HepG2 (cell line): ENCODE results near the gene SUSD3. TPM values are rescaled to one million over a fixed set of nuclear protein-coding genes. Genes with fewer than 3 reads are reported as not detected.

ENCODE experiments used
- BCL6 ChIP-seq: IDR thresholded peaks from 2 replicates; pipeline ENCODE4 v1.6.1; 2016; ENCODE audit warnings: missing genetic modification reagents, missing compliant biosample characterization
- E2F5 ChIP-seq: sonication (generic); formaldehyde crosslinking; conservative IDR thresholded peaks from 2 replicates; pipeline ENCODE4 v1.4.0; 2020; ENCODE audit warnings: missing genetic modification reagents
- FOXP4 ChIP-seq: sonication (generic); formaldehyde crosslinking; IDR thresholded peaks from 2 replicates; pipeline ENCODE4 v1.4.0; 2020; ENCODE audit warnings: missing genetic modification reagents
- HDAC1 ChIP-seq: sonication (generic); formaldehyde crosslinking; IDR thresholded peaks from 2 replicates; pipeline ENCODE4 v1.5.1; 2020; ENCODE audit warnings: mild to moderate bottlenecking, missing genetic modification reagents
- LRRFIP1 ChIP-seq: sonication (generic); formaldehyde crosslinking; conservative IDR thresholded peaks from 2 replicates; pipeline ENCODE4 v1.4.0; 2020; ENCODE audit warnings: missing genetic modification reagents
- NCOR1 ChIP-seq: fragments of 200-600 bp; sonication (generic); IDR thresholded peaks from 2 replicates; pipeline ENCODE4 v1.7.0; 2017; ENCODE audit warnings: antibody characterized with exemption, low read length, borderline replicate concordance
- TEAD3 ChIP-seq: optimal IDR thresholded peaks from 2 replicates; pipeline ENCODE3; 2016; ENCODE audit warnings: borderline replicate concordance
- THAP11 ChIP-seq: IDR thresholded peaks from 2 replicates; pipeline ENCODE4 v1.6.1; 2016; ENCODE audit warnings: missing biosample characterization, missing genetic modification reagents
- ZBED4 ChIP-seq: sonication (generic); formaldehyde crosslinking; IDR thresholded peaks from 2 replicates; pipeline ENCODE4 v1.4.0; 2020; ENCODE audit warnings: missing genetic modification reagents, borderline replicate concordance
- ZBTB20 ChIP-seq: sonication (generic); formaldehyde crosslinking; IDR thresholded peaks from 2 replicates; pipeline ENCODE4 v1.8.1; 2023; ENCODE audit warnings: missing genetic modification reagents, low read depth, mild to moderate bottlenecking, borderline replicate concordance
- ZFP41 ChIP-seq: sonication (generic); formaldehyde crosslinking; IDR thresholded peaks from 2 replicates; pipeline ENCODE4 v1.4.0; 2020; ENCODE audit warnings: mild to moderate bottlenecking, missing genetic modification reagents, borderline replicate concordance
- ZNF180 ChIP-seq: sonication (generic); formaldehyde crosslinking; IDR thresholded peaks from 2 replicates; pipeline ENCODE4 v1.4.0; 2020; ENCODE audit warnings: low read depth, missing genetic modification reagents, borderline replicate concordance
- ZNF281 ChIP-seq: sonication (generic); formaldehyde crosslinking; IDR thresholded peaks from 2 replicates; pipeline ENCODE4 v1.4.0; 2020; ENCODE audit warnings: missing genetic modification reagents, borderline replicate concordance
- ZNF30 ChIP-seq: sonication (generic); formaldehyde crosslinking; IDR thresholded peaks from 2 replicates; pipeline ENCODE4 v1.5.0; 2020; ENCODE audit warnings: mild to moderate bottlenecking, missing genetic modification reagents
- ZNF557 ChIP-seq: sonication (generic); formaldehyde crosslinking; IDR thresholded peaks from 2 replicates; pipeline ENCODE4 v1.4.0; 2020; ENCODE audit warnings: missing genetic modification reagents
- polyA plus RNA-seq, 8 experiments: library from polyadenylated mRNA; depleted of rRNA in 3 of 8; stranded (reverse) in 7 of 8; unstranded in 1 of 8; fragments of >200 nt; fragmentation: Illumina TruSeq in 4 of 8; extraction: Trizol in 4 of 8; gene quantifications; 2 replicates each; pipeline versions ENCODE4 v1.2.1 to v1.2.3, GENCODE V29; 2011 to 2016; ENCODE audit warnings: low read depth in 4 of 8, missing spikeins in 1 of 8, mixed read lengths in 1 of 8; ENCODE audit not compliant: insufficient read depth in 1 of 8
- total RNA-seq, 5 experiments: library from RNA; depleted of rRNA; stranded (reverse); fragments of >200 nt; fragmentation: Illumina TruSeq; extraction: Trizol; gene quantifications; 2 replicates each; pipeline ENCODE4 v1.2.3, GENCODE V29; 2016; ENCODE audit warnings: low read depth in 1 of 5

SUSD3 gene
- total and polyA plus RNA-seq, 2 of the 13 experiments (the other 11 are each of a cell fraction or from before 2014, with no cell fraction given), result 7.0 to 9.1 TPM

GRCh38 chr9:93116072-93116961 is 57.8 kb downstream of the SUSD3 start (continued):
- TF ChIP-seq HDAC1 (CRISPR knock-in tag) (peak; percentile 40; the same call in 1 of the 2 replicates), ZFP41 (no peak), TEAD3 (CRISPR knock-in tag) (peak; percentile 46), ZNF281 (peak; percentile 40; the same call in 1 of the 2 replicates), LRRFIP1 (no peak), ZBED4 (CRISPR knock-in tag) (peak; percentile 85; the same call in 1 of the 2 replicates), ZBTB20 (CRISPR knock-in tag) (0 out of 2 replicates have a peak, but pooled peaks have one; percentile 25), BCL6 (CRISPR knock-in tag) (peak; percentile 53; the same call in 1 of the 2 replicates), THAP11 (CRISPR knock-in tag) (peak; percentile 62; the same call in 1 of the 2 replicates), ZNF557 (CRISPR knock-in tag) (0 out of 2 replicates have a peak, but pooled peaks have one; percentile 64), FOXP4 (CRISPR knock-in tag) (peak; percentile 67), ZNF180 (CRISPR knock-in tag) (no peak), ZNF30 (CRISPR knock-in tag) (no peak), E2F5 (CRISPR knock-in tag) (no peak), NCOR1 (peak; percentile 21; the same call in 1 of the 2 replicates)
